ENCODE measurements around the gene FHL2. TPM values are rescaled to one million over a fixed set of nuclear protein-coding genes. Genes with fewer than 3 reads are reported as not detected.
"Not testable (repeated sequence)": the region's sequence is repeated elsewhere in the genome, so short reads cannot be mapped to it uniquely, and the experiment has no call there.

The FHL2 gene
- total RNA-seq, 1 donor from 2014 or later = 0.16 TPM

DNA sequence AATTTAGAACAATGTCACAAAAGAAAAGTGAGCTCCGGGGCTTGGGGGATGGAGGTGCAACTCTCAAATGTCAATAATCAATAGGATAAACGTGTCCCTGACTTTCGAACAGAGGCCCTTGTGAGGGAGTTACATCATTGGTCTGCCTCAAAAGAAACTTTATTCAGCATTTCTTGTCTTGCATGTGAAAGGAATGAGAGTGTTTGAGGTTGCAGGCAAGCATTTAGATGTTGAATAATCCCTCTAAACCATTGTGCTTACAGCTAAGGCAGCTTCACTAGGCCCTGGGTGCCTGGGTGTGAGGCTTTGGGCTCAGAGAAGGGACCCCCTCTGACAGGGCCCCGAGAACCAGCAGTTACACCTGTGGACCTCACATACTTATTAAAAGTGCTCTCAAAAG lies 28.6 kb upstream of the FHL2 start:
- H3K4me3 Mint-ChIP-seq = no peak overlapping the region
- H3K4me1 Mint-ChIP-seq = no peaks in the 10 kb centered on the region
- peaks cover 11% of the 10 kb centered on the region for H3K9me3 Mint-ChIP-seq
- no peaks in the 10 kb centered on the region for H3K36me3 Mint-ChIP-seq (ENCODE audit: low read depth)
- intact Hi-C loops (cut with micrococcal nuclease) = no loop called here
- TF ChIP-seq CTCF (IDR thresholded peaks at IDR 0.05) = no peak
- ATAC-seq (ENCODE audit: low read depth) (no peak), DNase-seq (no peak)
- peaks cover 26% of the 10 kb centered on the region for H3K27me3 Mint-ChIP-seq
- ChIA-PET CTCF (no interaction called here), POLR2A (no interaction called here)
- no peak overlapping the region for H3K27ac Mint-ChIP-seq

GRCh38 chr2:105426626-105427292 lies 27.9 kb upstream of the FHL2 start:
- CTCF ChIA-PET = no interaction called here
- H3K4me1 Mint-ChIP-seq = no peaks in the 10 kb centered on the region
- no peak overlapping the region for H3K4me3 Mint-ChIP-seq
- no peak for TF ChIP-seq CTCF (IDR thresholded peaks at IDR 0.05)
- intact Hi-C loops (cut with micrococcal nuclease) = no loop called here
- POLR2A ChIA-PET = no interaction called here
- no peaks in the 10 kb centered on the region for H3K36me3 Mint-ChIP-seq (ENCODE audit: low read depth)
- peaks cover 11% of the 10 kb centered on the region for H3K9me3 Mint-ChIP-seq
- no peak for DNase-seq
- H3K27ac Mint-ChIP-seq = no peak overlapping the region
- peaks cover 26% of the 10 kb centered on the region for H3K27me3 Mint-ChIP-seq
- ATAC-seq (ENCODE audit: low read depth) = no peak

DNA sequence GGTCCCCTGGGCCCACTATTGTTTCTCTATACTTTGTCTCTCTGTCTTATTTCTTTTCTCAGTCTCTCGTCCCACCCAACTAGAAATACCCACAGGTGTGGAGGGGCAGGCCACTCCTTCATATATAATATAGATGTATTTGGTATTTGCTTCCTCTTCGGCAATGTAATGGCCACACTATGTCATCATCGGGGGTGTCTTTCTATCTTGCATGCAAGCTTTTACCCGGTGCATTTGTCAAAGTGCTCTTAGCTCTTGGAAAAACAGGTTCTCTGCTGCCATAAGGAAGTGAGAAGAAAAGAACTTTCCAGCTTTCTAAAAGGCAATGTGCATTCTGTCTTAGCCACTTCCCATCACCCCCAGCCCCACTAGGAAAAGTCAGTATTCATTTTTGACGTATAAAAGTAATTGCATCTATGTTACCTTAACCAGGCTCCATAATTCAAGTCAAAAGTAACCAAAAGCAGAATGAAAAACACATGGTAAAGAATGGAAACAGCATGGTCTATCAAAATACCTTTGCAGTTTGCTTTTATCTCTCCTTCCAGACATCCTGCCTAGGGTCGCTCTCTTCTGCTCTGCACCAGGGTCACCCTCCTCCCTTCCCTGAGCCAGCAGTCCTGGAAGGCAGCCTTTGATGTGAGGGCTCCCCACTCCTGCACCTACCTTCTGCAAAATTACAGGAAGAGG lies 27.2 kb upstream of the FHL2 start:
- no peaks in the 10 kb centered on the region for H3K4me1 Mint-ChIP-seq
- H3K27me3 Mint-ChIP-seq = peaks cover 26% of the 10 kb centered on the region
- DNase-seq (no peak), ATAC-seq (ENCODE audit: low read depth) (no peak)
- POLR2A ChIA-PET = no interaction called here
- CTCF ChIA-PET = no interaction called here
- peaks cover 8% of the 10 kb centered on the region for H3K9me3 Mint-ChIP-seq
- no peak for TF ChIP-seq CTCF (IDR thresholded peaks at IDR 0.05)
- intact Hi-C loops (cut with micrococcal nuclease) = no loop called here
- H3K36me3 Mint-ChIP-seq (ENCODE audit: low read depth) = no peaks in the 10 kb centered on the region
- no peak overlapping the region for H3K4me3 Mint-ChIP-seq
- no peak overlapping the region for H3K27ac Mint-ChIP-seq

- DNase-seq; POLR2A ChIA-PET; H3K27ac Mint-ChIP-seq; CTCF ChIA-PET; H3K36me3 Mint-ChIP-seq (ENCODE audit: low read depth); ATAC-seq (ENCODE audit: low read depth); H3K4me3 Mint-ChIP-seq; H3K4me1 Mint-ChIP-seq; intact Hi-C loops (cut with micrococcal nuclease): not testable (repeated sequence)
- peaks cover 33% of the 10 kb centered on the region for H3K27me3 Mint-ChIP-seq
- H3K9me3 Mint-ChIP-seq = peaks cover 13% of the 10 kb centered on the region
These were observed 26.0 kb upstream of the FHL2 start for GRCh38 chr2:105424836-105425235.

- ChIA-PET CTCF (no interaction called here), POLR2A (no interaction called here)
- intact Hi-C loops (cut with micrococcal nuclease) = no loop called here
- no peak for TF ChIP-seq CTCF (IDR thresholded peaks at IDR 0.05)
- H3K4me3 Mint-ChIP-seq = no peak overlapping the region
- H3K27ac Mint-ChIP-seq = no peak overlapping the region
- peaks cover 15% of the 10 kb centered on the region for H3K9me3 Mint-ChIP-seq
- H3K36me3 Mint-ChIP-seq (ENCODE audit: low read depth) = no peaks in the 10 kb centered on the region
- DNase-seq (no peak), ATAC-seq (ENCODE audit: low read depth) (no peak)
- H3K27me3 Mint-ChIP-seq = peaks cover 29% of the 10 kb centered on the region
- H3K4me1 Mint-ChIP-seq = no peaks in the 10 kb centered on the region
These were observed 23.9 kb upstream of the FHL2 start for GRCh38 chr2:105422801-105423200.
